ENCODE data around the gene SMPD1.

GRCh38 chr11:6413791-6414201 lies 23.5 kb downstream of the SMPD1 start:
- TF ChIP-seq CTCF (IDR thresholded peaks at IDR 0.05) = no peak
- no peak for TF ChIP-seq POLR2AphosphoS5 (IDR thresholded peaks at IDR 0.05)
